Activated CD8-positive, alpha-beta T cell treated with anti-CD3 and anti-CD28 coated beads for 36 hours (primary cell): Measurements from ENCODE around the gene GOT1. TPM values are rescaled to one million over a fixed set of nuclear protein-coding genes. Genes with fewer than 3 reads are reported as not detected.

Experiments
- ATAC-seq: fragments of 200-7000 bp; cut with Tn5 transposase; one replicate; pipeline ENCODE4 v1.10.0; 2021; ENCODE audit warnings: mild to moderate bottlenecking, moderate library complexity
- CTCF ChIA-PET: fragments of 350-600 bp; sonication (Branson Sonifier 250); formaldehyde crosslinking; loops from one replicate; lab custom pipeline; 2021; ENCODE audit warnings: antibody characterized with exemption; lab: Charles Lee
- POLR2A ChIA-PET: fragments of 350-600 bp; sonication (Branson Sonifier 250); formaldehyde crosslinking; loops from one replicate; lab custom pipeline; 2021; ENCODE audit warnings: antibody characterized with exemption; lab: Charles Lee
- DNase-seq: peaks from one replicate; pipeline ENCODE4 v3.0.0-alpha.2; 2020
- H3K27ac Mint-ChIP-seq: one replicate; pipeline ENCODE4 v1.8.0; 2021; ENCODE audit warnings: mild to moderate bottlenecking, mixed read lengths
- H3K27me3 Mint-ChIP-seq: one replicate; pipeline ENCODE4 v1.8.0; 2021; ENCODE audit warnings: mixed read lengths
- H3K36me3 Mint-ChIP-seq: one replicate; pipeline ENCODE4 v1.8.0; 2021; ENCODE audit warnings: low read depth, mixed read lengths
- H3K4me1 Mint-ChIP-seq: one replicate; pipeline ENCODE4 v1.8.0; 2021; ENCODE audit warnings: low read depth, mixed read lengths
- H3K4me3 Mint-ChIP-seq: one replicate; pipeline ENCODE4 v1.8.0; 2021; ENCODE audit warnings: mild to moderate bottlenecking, moderate library complexity, mixed read lengths
- H3K9me3 Mint-ChIP-seq: one replicate; pipeline ENCODE4 v1.8.0; 2021; ENCODE audit warnings: mixed read lengths
- CTCF ChIP-seq: fragments of 200-600 bp; IDR thresholded peaks from one replicate; pipeline ENCODE4 v1.8.0; 2022; ENCODE audit warnings: antibody characterized with exemption, mild to moderate bottlenecking
- intact Hi-C: fragments of 100-400 bp; cut with micrococcal nuclease; formaldehyde crosslinking; loops from one replicate; pipeline ENCODE4 v1.10.0; 2022
- total RNA-seq, 2 experiments: library from RNA; stranded (reverse); gene quantifications; one replicate each; pipeline ENCODE4 v1.2.3, GENCODE V29; 2021

GOT1 gene
- total RNA-seq, 2 experiments from 2014 or later: 48.7 to 51.5 TPM

DNA sequence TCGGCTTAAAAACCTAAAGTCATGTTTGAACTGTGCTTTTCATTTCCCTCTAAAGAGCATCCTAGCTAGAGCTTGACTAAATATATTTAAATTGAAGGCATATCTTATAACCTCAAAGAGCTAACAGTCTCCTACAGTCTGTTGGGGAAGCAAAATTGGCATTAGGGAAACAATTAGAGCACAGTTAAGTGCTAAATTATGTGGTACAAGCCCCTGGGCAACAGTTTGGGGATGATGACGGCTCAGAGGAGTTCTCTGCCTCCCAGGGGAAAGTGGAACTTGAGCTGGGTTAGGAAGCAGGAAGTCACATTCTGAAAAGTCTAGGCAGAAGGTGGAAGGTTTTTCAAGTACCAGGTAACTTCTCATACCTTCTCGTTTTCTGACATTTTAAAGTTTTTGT lies 18.6 kb upstream of the GOT1 start:
- Mint-ChIP-seq H3K36me3 (no peaks in the 10 kb centered on the region), H3K27ac (no peak overlapping the region)
- no peak for TF ChIP-seq CTCF

DNA sequence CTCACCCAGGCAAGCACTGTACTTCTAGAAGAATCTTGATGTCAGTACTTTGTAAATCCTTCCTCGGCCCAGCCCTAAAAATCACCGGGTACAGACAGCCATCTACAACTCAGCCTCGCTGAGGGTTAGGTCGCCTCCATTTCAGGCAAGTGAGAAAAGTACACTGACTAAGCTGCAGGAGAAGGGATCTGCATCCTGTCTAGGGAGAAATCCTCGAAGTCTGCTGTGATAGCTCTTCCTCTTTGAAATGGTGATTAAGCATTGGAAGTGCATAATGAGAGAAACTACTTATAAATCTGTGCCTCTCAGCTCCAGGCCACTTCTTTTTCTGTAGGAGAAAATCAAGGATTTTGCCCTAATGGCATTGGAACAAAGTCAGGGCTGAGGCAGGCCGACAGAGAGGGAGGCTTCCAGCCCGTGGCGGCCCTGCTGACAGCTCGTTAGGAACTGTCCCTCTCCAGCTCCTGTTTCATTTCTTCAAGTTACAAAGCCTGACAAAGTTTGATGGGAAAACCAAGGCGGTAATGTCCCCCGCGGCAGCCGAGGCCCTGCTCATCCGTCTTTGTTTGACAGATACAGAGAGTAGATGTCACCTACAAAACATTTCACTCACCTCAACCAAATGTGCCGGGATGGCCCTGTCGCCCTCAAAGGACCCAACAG lies 14.1 kb upstream of the GOT1 start:
- H3K27me3 Mint-ChIP-seq: peaks cover 5% of the 10 kb centered on the region
- ChIA-PET POLR2A (no interaction called here), CTCF (interaction anchor here (10.7 kb wide), 1 partner anchor 9 kb away, joined by 64 read pairs; no protein-coding TSS in a partner anchor)
- H3K4me1 Mint-ChIP-seq: no peaks in the 10 kb centered on the region
- no peak for ATAC-seq
- no peaks in the 10 kb centered on the region for H3K9me3 Mint-ChIP-seq
- H3K4me3 Mint-ChIP-seq: no peak overlapping the region
- H3K36me3 Mint-ChIP-seq: no peaks in the 10 kb centered on the region
- no peak overlapping the region for H3K27ac Mint-ChIP-seq
- intact Hi-C loops: no loop called here
- DNase-seq: no peak
- TF ChIP-seq CTCF: no peak

More for the DNA sequence above, 18.6 kb upstream of the GOT1 start:
- ChIA-PET CTCF (interaction anchor here (0.9 to 10.7 kb wide), 3 partner anchors 14 to 164 kb away, joined by 3 to 64 read pairs (median 3); no protein-coding TSS in a partner anchor), POLR2A (no interaction called here)
- intact Hi-C loops: no loop called here
- peaks cover 32% of the 10 kb centered on the region for H3K27me3 Mint-ChIP-seq
- H3K4me3 Mint-ChIP-seq: no peak overlapping the region
- no peaks in the 10 kb centered on the region for H3K9me3 Mint-ChIP-seq
- ATAC-seq: no peak
- no peak for DNase-seq
- no peaks in the 10 kb centered on the region for H3K4me1 Mint-ChIP-seq

- Mint-ChIP-seq H3K9me3 (no peaks in the 10 kb centered on the region), H3K27ac (no peak overlapping the region), H3K4me1 (no peaks in the 10 kb centered on the region), H3K27me3 (peaks cover 2% of the 10 kb centered on the region), H3K36me3 (no peaks in the 10 kb centered on the region), H3K4me3 (no peak overlapping the region)
- POLR2A ChIA-PET: no interaction called here
- intact Hi-C loops: no loop called here
- CTCF ChIA-PET: no interaction called here
- no peak for ATAC-seq
- no peak for TF ChIP-seq CTCF
- DNase-seq: no peak
Observed at GRCh38 chr10:99443500-99443899, 13.1 kb upstream of the GOT1 start.

- ChIA-PET CTCF (interaction anchor here (1.1 to 1.7 kb wide), 2 partner anchors 8 to 268 kb away, joined by 3 read pairs; no protein-coding TSS in a partner anchor), POLR2A (no interaction called here)
- Mint-ChIP-seq H3K4me3 (no peak overlapping the region), H3K4me1 (no peaks in the 10 kb centered on the region), H3K27ac (no peak overlapping the region), H3K9me3 (no peaks in the 10 kb centered on the region), H3K36me3 (no peaks in the 10 kb centered on the region), H3K27me3 (peaks cover 1% of the 10 kb centered on the region)
- intact Hi-C loops: no loop called here
- ATAC-seq: no peak
- DNase-seq: no peak
- TF ChIP-seq CTCF: no peak
Observed at GRCh38 chr10:99442394-99442793, 12.0 kb upstream of the GOT1 start.

DNA sequence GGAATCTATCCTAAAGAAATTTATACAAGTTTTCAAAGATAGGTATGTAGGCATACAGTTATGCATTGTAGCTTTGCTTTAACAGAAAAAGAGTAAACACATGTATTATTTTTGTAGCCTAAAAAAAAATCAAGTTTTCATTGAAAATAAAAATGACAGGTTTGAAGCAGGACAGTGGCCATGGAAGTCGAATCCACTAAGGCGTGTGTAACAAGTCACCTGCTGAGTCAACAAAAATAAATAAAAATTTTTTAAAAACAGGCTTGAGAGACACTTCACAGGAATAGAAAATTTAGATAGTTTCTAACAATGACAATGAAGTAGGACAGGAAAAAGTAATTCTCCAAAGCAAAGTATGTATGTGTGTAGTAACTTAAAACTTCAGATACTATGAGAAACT lies 8.5 kb upstream of the GOT1 start:
- TF ChIP-seq CTCF: no peak
- ChIA-PET CTCF (interaction anchor here (1.0 to 3.6 kb wide), 2 partner anchors 109 to 173 kb away, joined by 3 to 14 read pairs; no protein-coding TSS in a partner anchor), POLR2A (interaction anchor here (1.6 kb wide), 1 partner anchor 9 kb away, joined by 4 read pairs; the partner anchor contains the start of gene GOT1)
- H3K4me3 Mint-ChIP-seq: no peak overlapping the region
- DNase-seq (no peak), ATAC-seq (no peak)
- no peaks in the 10 kb centered on the region for H3K27me3 Mint-ChIP-seq
- no peaks in the 10 kb centered on the region for H3K36me3 Mint-ChIP-seq
- peaks cover 7% of the 10 kb centered on the region for H3K4me1 Mint-ChIP-seq
- H3K27ac Mint-ChIP-seq: no peak overlapping the region
- intact Hi-C loops: loop anchor here (10.0 kb wide), 1 partner anchor 116 kb away; no protein-coding TSS in a partner anchor
- no peaks in the 10 kb centered on the region for H3K9me3 Mint-ChIP-seq
